Psoas muscle (tissue), 8 donors: Measurements from ENCODE around the gene HORMAD2. TPM values are rescaled to one million over a fixed set of nuclear protein-coding genes. Genes with fewer than 3 reads are reported as not detected.
"Not testable (repeated sequence)": the region's sequence is repeated elsewhere in the genome, so short reads cannot be mapped to it uniquely, and the experiment has no call there.

Experiments
- ATAC-seq, 4 donors: fragments of 200-7000 bp; cut with Tn5 transposase; one replicate each; pipeline ENCODE4 v1.9.1; 2020; ENCODE audit warnings: moderate library complexity in 3 of 4, mild to moderate bottlenecking in 2 of 4
- DNase-seq, 2 donors: peaks; one replicate each; pipeline ENCODE4 v3.0.0-alpha.2; 2020
- H3K27ac ChIP-seq: fragments of 200-600 bp; one replicate; pipeline ENCODE4 v1.8.0; 2022
- H3K27me3 ChIP-seq, 3 donors: fragments of 200-600 bp in 1 of 3; one replicate each; pipeline versions ENCODE4 v1.6.1 to v1.8.0; 2013 to 2022; ENCODE audit warnings: low read length in 2 of 3, mild to moderate bottlenecking in 2 of 3, moderate library complexity in 1 of 3; ENCODE audit not compliant: insufficient read depth in 3 of 3
- H3K36me3 ChIP-seq, 2 donors: fragments of 200-600 bp in 1 of 2; one replicate each; pipeline versions ENCODE4 v1.6.1 to v1.8.0; 2013 to 2022; ENCODE audit warnings: low read depth in 1 of 2, mild to moderate bottlenecking in 1 of 2, moderate library complexity in 1 of 2; ENCODE audit not compliant: insufficient read depth in 1 of 2
- H3K4me1 ChIP-seq: fragments of 200-600 bp; one replicate; pipeline ENCODE4 v1.8.0; 2022
- H3K4me3 ChIP-seq: fragments of 200-600 bp; one replicate; pipeline ENCODE4 v1.8.0; 2022; ENCODE audit warnings: mild to moderate bottlenecking
- H3K9me3 ChIP-seq: fragments of 200-600 bp; one replicate; pipeline ENCODE4 v1.8.0; 2022
- WGBS, 3 donors: extraction: QIAGEN DNeasy Blood & Tissue Kit; methylation state at CpG; one replicate each; pipeline versions ENCODE4 v1.1.6 to v1.1.7; 2013; 5-methylcytosine and 5-hydroxymethylcytosine counted together
- intact Hi-C, 2 donors: fragments of 100-400 bp; cut with DNase I; formaldehyde crosslinking; loops; one replicate each; pipeline versions ENCODE4 v1.11.0 to v1.14.2; 2022
- polyA plus RNA-seq, 3 donors: library from polyadenylated mRNA; stranded (reverse); fragments of 200-250 nt; gene quantifications; one replicate each; pipeline ENCODE4 v1.2.3, GENCODE V29; 2013
- total RNA-seq, 4 donors: library from RNA; stranded (reverse); fragmentation: NEBNext Ultra II Directional in 2 of 4; extraction: Animal tissue kit (Norgen Biotek cat#: 25700) in 2 of 4; gene quantifications; one replicate each; pipeline versions ENCODE4 v1.2.1 to v1.2.4, GENCODE V29; 2021 to 2023
- TF ChIP-seq, protein P1 (sequence below): fragments of 200-600 bp; IDR thresholded peaks from one replicate; pipeline ENCODE4 v1.8.0; 2022; ENCODE audit warnings: antibody characterized with exemption
- donor health status: healthy with polysubstance abuse.
- donor health status: DM: no; HTN: no; CAD: no; lungs with moderate emphysema.
- donor health status: Bipolar disorder and iron deficiency.
- donor health status: healthy.
- donor health status: DM: yes; HTN: yes; CAD: no.
- donor health status: DM: no; HTN: no; CAD: no.
- donor health status: DM: no; HTN: no; CAD: no.
- donor health status: DM: yes; HTN: yes; CAD: no.

The HORMAD2 gene
- total and polyA plus RNA-seq, 7 donors, result not detected

- WGBS, 3 donors, result 76 to 85% (median 80%) methylated on average over 2 of the region's 2 CpGs
- DNase-seq, result no peak
Measured at GRCh38 chr22:30086496-30086895, 6.2 kb downstream of the HORMAD2 start.

GRCh38 chr22:30087037-30087436 lies 6.8 kb downstream of the HORMAD2 start:
- H3K27me3 ChIP-seq, ATAC-seq, H3K36me3 ChIP-seq, H3K27ac ChIP-seq, H3K4me1 ChIP-seq, H3K4me3 ChIP-seq, H3K9me3 ChIP-seq, DNase-seq: not testable (repeated sequence)
- WGBS, 3 donors, result 67 to 87% (median 75%) methylated on average over 5 of the region's 5 CpGs
- intact Hi-C loops, result loop anchor here in 1 of 2 donors (5.0 kb wide), 2 partner anchors 395 to 450 kb away; no protein-coding TSS in a partner anchor

More at GRCh38 chr22:30086496-30086895, 6.2 kb downstream of the HORMAD2 start:
- H3K27me3 ChIP-seq, result no peaks in the 10 kb centered on the region
- no peak overlapping the region for H3K27ac ChIP-seq
- intact Hi-C loops, result loop anchor here in 1 of 2 donors (5.0 kb wide), 2 partner anchors 394 to 449 kb away; no protein-coding TSS in a partner anchor
- peaks cover 7% of the 10 kb centered on the region for H3K9me3 ChIP-seq
- no peaks in the 10 kb centered on the region for H3K36me3 ChIP-seq
- H3K4me1 ChIP-seq, result no peaks in the 10 kb centered on the region
- H3K4me3 ChIP-seq, result no peak overlapping the region
- no peak for ATAC-seq
- TF ChIP-seq, protein P1, sequence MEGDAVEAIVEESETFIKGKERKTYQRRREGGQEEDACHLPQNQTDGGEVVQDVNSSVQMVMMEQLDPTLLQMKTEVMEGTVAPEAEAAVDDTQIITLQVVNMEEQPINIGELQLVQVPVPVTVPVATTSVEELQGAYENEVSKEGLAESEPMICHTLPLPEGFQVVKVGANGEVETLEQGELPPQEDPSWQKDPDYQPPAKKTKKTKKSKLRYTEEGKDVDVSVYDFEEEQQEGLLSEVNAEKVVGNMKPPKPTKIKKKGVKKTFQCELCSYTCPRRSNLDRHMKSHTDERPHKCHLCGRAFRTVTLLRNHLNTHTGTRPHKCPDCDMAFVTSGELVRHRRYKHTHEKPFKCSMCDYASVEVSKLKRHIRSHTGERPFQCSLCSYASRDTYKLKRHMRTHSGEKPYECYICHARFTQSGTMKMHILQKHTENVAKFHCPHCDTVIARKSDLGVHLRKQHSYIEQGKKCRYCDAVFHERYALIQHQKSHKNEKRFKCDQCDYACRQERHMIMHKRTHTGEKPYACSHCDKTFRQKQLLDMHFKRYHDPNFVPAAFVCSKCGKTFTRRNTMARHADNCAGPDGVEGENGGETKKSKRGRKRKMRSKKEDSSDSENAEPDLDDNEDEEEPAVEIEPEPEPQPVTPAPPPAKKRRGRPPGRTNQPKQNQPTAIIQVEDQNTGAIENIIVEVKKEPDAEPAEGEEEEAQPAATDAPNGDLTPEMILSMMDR, result no peak

GRCh38 chr22:30087611-30088010 lies 7.3 kb downstream of the HORMAD2 start:
- no peak for ATAC-seq
- TF ChIP-seq, protein P1, result no peak
- H3K27me3 ChIP-seq, result peaks cover 0 to 6% (median 0%) of the 10 kb centered on the region in 3 donors
- DNase-seq, result no peak
- H3K4me1 ChIP-seq, result no peaks in the 10 kb centered on the region
- no peak overlapping the region for H3K27ac ChIP-seq
- no peaks in the 10 kb centered on the region for H3K36me3 ChIP-seq
- H3K9me3 ChIP-seq, result peaks cover 10% of the 10 kb centered on the region
- H3K4me3 ChIP-seq, result no peak overlapping the region
- intact Hi-C loops, result loop anchor here in 1 of 2 donors (5.0 kb wide), 2 partner anchors 395 to 450 kb away; no protein-coding TSS in a partner anchor

- no peak overlapping the region for H3K27ac ChIP-seq
- intact Hi-C loops, result loop anchor here in 1 of 2 donors (5.0 kb wide), 2 partner anchors 396 to 451 kb away; no protein-coding TSS in a partner anchor
- H3K4me1 ChIP-seq, result no peaks in the 10 kb centered on the region
- peak in 2 of 4 donors; percentile 21 to 47 for ATAC-seq
- TF ChIP-seq, protein P1, result no peak
- peaks cover 0 to 9% (median 0%) of the 10 kb centered on the region in 3 donors for H3K27me3 ChIP-seq
- no peak for DNase-seq
- no peak overlapping the region for H3K4me3 ChIP-seq
- peaks cover 14% of the 10 kb centered on the region for H3K9me3 ChIP-seq
- no peaks in the 10 kb centered on the region for H3K36me3 ChIP-seq
Measured at GRCh38 chr22:30088468-30088867, 8.2 kb downstream of the HORMAD2 start.

DNA sequence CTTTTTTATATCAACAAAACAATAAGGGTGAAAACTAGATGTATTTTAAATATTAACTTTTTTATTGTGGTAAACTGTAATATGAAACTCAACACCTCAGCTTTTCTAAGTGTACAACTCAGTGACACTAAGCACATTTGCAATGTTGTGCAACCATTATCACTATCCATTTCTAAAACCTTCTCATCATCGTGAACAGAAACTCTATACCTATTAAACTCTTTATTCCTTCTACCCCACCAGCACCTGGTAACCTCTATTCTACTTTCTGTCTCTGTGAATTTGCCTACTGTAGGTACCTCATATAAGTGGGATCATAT lies 9.4 kb downstream of the HORMAD2 start:
- Histone ChIP-seq H3K9me3 (peaks cover 7% of the 10 kb centered on the region), H3K27me3 (peaks cover 0 to 9% (median 0%) of the 10 kb centered on the region in 3 donors), H3K4me1 (no peaks in the 10 kb centered on the region), H3K4me3 (no peak overlapping the region), H3K27ac (no peak overlapping the region), H3K36me3 (no peaks in the 10 kb centered on the region)
- intact Hi-C loops, result loop anchor here in 1 of 2 donors (5.0 kb wide), 2 partner anchors 397 to 452 kb away; no protein-coding TSS in a partner anchor
- DNase-seq (no peak), ATAC-seq (peak in 1 of 4 donors; percentile 15)
- TF ChIP-seq, protein P1, result no peak
- WGBS, 3 donors, result 22 to 48% (median 25%) methylated on average over 1 of the region's 1 CpG
